Fibroblast of skin of left biceps (primary cell): ENCODE data around the gene IGF2R.
"Not testable (repeated sequence)": the region's sequence is repeated elsewhere in the genome, so short reads cannot be mapped to it uniquely, and the experiment has no call there.

Experiments used
- DNase-seq, 2 experiments: peaks; one replicate each; pipeline ENCODE4 v3.0.0-alpha.2; 2013; ENCODE audit warnings: low read depth in 2 of 2

Gene IGF2R

DNA sequence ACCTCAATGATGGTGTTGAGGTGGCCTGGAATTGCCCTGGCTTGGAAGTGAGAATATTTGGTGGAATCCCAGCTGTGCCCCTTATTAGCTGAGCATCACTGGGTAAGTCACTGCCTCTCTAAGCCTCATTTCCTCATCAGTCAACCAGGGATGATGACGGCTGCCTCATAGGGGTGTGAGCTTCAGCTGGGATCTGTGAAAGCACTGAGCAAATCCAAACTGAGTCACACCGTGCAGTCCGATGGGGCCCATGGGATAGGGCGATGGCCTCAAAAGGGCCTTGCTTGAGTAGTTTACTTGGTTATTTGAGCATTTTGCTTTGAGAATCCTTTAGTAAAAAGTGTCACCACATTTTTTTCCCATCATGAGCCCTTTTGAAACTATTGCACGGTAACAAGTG is 153.9 kb downstream of the IGF2R start:
- DNase-seq: no peak

DNA sequence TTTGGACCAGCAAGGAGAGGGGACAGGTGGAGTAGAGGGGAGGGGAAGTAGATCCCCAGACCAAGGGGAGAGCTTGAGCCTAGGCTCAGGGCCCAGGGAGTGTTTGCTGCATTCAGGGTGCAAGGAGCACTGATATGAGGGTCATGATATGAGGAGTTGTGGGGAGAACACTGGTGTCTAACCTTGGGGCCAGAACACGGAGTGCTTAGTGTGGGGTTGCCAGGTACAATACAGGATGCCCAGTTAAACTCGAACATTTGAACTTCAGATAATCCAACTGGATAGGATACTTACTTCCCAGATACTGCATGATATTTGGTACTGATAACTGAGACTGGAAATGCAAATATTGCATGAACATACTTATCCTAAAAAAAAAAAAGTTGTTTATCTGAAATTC is 155.1 kb downstream of the IGF2R start:
- DNase-seq: no peak

- DNase-seq: no peak
Measured at GRCh38 chr6:160124605-160125004, 155.7 kb downstream of the IGF2R start.

GRCh38 chr6:160125105-160125504 is 156.2 kb downstream of the IGF2R start:
- DNase-seq: not testable (repeated sequence)

DNA sequence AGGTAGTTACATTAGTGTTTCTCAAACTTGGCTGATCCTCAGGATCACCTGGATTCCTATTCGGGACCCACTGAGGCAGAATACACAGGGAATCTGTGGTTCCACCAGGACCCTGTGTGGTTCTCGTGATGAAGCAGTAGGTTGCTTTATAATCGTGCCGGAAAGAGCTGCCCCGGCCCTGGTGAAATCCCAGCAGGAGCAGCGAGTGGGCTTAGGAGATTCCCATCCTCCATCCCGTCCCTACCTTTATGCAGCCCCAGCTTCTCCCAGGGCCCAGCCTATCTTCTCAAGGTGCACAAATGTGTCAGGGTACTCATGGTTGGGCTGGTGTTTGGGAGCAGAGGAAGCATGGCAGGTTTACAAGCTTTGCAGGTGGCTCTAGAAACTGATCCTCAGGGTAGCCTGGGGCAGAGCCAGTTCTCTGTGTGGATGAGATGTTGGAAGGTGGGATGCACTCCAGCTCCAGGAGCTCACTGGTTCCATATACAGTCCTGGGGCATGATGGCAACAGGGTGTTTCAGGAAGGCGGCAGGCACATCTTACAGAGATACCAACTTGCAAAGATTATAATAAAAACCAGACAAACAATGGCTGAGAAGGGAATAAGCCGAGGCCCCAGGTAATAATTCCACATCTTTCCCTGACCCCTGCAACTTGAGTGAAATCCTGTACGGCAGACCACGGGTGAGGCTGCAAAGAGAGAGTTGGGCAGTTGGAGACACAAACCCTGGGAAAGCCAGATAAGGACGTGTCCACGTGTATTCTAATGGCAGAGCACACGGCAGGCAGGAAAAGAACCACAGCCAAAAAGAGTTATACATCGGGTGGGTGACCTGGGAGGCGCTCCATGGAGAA is 158.6 kb downstream of the IGF2R start:
- DNase-seq: no peak

DNA sequence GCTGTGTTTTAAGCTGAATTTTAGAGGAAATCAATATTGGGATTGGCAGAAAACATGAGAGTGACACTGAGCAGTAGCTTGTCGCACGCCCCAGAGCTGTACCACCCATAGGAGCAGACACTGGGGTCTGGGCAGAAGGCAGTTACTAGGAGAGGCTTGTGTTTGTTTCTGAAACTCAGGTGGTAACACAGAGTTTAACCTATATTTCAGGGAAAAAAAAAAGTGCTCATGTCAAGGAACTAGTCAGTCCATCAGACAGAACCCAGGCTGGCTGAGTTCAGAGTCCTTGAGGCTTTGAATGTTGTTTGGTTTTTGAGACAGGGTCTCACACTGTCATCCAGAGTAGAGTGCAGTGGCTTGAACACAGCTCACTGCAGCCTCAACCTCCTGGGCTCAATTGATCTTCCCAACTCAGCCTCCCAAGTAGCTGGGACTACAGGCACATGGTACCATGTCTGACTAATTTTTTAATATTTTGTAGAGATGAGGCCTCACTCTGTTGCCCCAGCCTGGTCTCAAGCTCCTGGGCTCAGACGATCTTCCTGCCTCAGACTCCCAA is 159.3 kb downstream of the IGF2R start:
- DNase-seq: no peak

DNA sequence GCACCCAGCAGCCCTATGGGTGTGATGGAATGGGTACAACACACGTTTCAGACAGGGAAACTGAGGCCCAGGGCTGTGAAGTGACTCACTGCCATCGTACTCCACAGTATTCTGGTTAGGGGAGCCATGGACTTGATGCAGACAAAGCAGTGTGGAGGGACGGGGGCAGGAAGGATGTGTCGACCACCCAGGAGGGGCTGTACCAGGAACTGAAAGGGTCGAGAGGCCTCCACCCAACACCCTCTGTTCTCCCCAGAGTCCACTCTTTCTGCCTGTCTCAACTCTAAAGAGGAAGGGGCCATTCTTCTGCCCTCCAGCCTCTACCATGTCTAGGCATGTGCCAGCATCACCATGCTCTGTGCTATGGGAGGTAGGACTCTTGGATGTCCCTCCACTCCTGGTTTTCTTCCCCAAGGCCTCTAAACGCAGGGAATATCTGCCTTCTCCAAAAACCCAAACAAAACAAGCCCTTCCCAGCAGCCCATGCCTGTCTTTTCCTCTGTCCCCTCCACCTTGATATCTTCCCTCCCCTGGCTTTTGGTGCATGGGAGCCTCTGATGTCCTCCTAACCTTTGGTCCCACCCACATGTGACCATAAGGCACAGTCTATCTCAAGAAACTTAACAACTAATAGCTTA is 160.1 kb downstream of the IGF2R start:
- DNase-seq: no peak

GRCh38 chr6:160129881-160130615 is 161.2 kb downstream of the IGF2R start:
- DNase-seq: no peak

DNA sequence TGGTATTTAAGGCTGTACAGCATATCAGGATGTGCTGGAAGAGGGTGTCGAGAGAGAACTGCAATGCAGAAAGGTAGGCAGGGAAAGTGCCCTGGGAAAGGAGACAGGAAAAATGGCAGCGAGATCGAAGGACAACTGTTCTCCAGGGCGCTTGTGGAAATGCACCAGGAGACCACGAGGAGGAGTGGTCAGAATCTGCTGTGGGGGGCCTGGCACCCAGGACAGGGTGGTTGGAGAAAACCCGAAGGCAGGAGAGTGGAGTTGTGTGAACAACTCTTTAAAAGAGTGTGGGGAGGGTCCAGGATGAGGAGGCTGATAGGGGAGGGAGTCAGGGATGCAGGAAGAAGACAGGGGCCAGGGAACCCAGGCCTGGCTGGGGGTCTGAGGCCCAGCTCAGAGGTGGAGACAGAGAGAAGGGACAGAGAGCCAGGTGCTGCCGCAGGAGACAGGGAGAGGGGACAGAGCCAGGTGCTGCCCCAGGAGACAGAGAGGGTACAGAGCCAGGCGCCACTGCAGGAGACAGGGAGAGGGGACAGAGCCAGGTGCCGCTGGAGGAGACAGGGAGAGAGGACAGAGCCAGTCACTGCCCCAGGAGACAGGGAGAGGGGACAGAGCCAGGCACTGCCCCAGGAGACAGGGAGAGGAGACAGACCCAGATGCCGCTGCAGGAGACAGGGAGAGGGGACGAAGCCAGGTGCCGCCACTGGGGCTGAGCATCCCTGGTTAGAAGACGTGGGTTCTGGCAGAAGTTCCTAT is 162.0 kb downstream of the IGF2R start:
- no peak for DNase-seq

- no peak for DNase-seq
Measured at GRCh38 chr6:160131636-160132296, 162.9 kb downstream of the IGF2R start.

GRCh38 chr6:160132297-160132637 is 163.4 kb downstream of the IGF2R start:
- no peak for DNase-seq

DNA sequence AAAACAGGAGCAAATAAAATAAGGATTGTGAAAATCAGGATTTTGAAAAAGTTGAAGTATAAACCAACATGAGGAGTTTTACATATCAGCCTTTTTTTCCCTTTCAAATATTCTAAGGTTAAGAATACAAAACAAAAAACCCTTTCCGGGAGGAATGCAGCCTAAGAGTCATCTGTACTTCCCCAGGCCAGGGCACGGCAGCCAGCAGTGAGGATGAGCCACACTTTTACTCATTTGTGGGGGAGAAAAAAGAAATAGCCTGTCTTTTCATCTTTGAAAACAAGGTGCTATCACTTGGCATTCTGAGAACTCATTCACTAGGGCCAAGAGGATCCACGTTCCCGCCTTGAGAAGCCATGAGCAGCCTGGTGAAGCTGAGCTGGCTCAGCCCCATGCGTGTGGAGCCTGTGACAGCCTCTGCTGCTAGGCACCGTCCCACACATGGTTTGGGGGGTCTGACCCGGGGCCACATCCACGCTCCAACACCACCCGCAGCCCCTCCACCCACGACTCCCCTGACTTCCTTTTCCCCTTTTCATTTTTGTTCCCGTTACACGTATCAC is 164.0 kb downstream of the IGF2R start:
- DNase-seq: no peak

- no peak for DNase-seq
Measured at GRCh38 chr6:160133441-160134336, 164.8 kb downstream of the IGF2R start.

DNA sequence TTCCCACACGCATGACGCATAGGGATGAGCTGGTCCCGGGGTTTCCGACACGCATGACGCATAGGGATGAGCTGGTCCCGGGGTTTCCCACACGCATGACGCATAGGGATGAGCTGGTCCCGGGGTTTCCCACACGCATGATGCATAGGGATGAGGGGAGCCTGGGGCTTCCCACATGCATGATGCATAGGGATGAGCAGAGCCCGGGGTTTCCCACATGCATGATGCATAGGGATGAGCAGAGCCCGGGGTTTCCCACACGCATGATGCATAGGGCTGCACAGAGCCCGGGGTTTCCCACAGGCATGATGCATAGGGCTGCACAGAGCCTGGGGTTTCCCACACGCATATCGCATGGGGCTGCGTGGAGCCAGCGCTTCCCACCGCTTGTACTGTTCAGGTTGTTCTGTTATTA is 165.5 kb downstream of the IGF2R start:
- DNase-seq: not testable (repeated sequence)

DNA sequence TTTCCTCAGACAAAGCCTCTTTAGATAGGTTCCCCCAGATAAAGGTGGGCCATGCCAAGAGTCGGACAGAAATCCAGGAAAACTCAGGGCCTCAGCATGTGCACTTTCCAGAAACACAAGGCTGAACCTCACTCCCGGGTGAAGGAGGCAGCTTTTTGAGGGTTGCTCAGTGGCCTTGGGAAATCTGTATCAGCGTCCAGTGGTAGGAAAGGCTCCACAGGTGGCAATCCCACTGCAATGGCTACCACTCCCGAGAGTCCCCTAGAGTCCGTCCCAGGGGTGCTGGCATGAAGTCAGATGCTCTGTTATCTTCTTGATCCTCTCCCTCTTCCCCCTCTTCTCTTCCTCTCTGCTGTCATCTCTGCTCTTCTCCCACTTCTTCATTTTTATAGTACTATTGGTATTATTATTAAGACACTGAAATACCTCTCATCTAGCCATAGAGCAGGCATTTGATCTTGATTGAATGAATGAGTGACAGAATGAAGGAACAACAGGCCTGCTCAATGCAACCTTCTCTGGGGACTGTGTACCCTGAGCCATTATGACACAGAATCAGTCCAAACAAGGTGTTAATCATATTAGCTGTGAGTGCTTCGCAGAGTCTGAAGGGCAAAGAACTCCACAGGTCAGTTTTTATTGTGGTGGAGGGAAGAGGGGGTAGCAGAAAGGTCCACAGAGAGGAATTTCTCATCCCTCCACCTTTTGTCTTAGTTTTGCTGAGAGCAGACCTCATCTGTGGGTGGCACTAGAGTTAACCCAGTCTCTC is 166.1 kb downstream of the IGF2R start:
- DNase-seq: no peak

GRCh38 chr6:160135907-160136655 is 167.2 kb downstream of the IGF2R start:
- DNase-seq: no peak

DNA sequence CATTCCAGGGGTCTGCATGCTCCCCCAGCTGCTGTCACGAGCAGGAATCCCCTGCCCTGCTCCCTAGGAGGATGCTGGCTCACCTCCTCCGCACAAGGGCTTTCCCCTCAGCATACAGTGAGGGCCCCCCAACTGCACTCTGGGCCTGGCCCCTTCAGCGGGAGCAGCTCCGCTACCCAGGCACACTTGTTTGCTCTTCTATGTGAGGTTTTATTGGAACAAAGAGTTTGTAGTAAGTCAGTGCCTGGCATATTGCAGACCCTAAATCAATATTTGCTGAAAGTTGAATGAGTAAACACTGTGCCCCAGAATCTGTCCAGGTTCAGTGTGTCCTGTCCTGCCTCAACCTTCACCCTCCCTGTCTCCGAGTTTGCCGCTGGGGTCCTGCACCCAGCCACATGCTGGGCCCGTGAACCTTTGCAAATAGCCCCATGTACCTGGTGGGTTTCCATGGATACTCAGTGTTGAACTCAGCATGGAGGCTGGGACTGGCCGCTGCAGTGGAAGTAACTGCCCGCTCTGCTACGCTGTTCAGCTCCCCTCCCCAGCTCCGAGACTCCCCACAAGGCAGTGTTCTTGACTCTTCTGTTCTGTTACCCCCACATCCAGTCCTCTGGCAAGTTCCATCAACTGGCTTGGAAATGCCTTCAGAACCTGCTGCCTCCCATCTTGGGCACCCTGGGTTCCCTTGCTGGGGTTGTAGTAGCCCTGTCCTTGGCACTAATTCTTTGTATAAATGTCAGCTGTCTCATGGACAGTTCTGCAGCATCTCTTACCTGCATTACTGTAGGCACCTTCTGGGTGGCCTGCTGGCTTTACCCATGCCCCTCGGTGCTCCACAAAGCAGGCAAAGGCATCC is 168.5 kb downstream of the IGF2R start:
- no peak for DNase-seq
